GM18511 (cell line): ENCODE results near the gene CCDC18.
"Not testable (repeated sequence)": the region's sequence is repeated elsewhere in the genome, so short reads cannot be mapped to it uniquely, and the experiment has no call there.

Experiments
- ATAC-seq: cut with Tn5 transposase; IDR thresholded peaks from one replicate; pipeline ENCODE4 v1.9.1; 2021; ENCODE audit warnings: mild to moderate bottlenecking, moderate library complexity; ENCODE audit not compliant: unreplicated experiment

Gene CCDC18, protein sequence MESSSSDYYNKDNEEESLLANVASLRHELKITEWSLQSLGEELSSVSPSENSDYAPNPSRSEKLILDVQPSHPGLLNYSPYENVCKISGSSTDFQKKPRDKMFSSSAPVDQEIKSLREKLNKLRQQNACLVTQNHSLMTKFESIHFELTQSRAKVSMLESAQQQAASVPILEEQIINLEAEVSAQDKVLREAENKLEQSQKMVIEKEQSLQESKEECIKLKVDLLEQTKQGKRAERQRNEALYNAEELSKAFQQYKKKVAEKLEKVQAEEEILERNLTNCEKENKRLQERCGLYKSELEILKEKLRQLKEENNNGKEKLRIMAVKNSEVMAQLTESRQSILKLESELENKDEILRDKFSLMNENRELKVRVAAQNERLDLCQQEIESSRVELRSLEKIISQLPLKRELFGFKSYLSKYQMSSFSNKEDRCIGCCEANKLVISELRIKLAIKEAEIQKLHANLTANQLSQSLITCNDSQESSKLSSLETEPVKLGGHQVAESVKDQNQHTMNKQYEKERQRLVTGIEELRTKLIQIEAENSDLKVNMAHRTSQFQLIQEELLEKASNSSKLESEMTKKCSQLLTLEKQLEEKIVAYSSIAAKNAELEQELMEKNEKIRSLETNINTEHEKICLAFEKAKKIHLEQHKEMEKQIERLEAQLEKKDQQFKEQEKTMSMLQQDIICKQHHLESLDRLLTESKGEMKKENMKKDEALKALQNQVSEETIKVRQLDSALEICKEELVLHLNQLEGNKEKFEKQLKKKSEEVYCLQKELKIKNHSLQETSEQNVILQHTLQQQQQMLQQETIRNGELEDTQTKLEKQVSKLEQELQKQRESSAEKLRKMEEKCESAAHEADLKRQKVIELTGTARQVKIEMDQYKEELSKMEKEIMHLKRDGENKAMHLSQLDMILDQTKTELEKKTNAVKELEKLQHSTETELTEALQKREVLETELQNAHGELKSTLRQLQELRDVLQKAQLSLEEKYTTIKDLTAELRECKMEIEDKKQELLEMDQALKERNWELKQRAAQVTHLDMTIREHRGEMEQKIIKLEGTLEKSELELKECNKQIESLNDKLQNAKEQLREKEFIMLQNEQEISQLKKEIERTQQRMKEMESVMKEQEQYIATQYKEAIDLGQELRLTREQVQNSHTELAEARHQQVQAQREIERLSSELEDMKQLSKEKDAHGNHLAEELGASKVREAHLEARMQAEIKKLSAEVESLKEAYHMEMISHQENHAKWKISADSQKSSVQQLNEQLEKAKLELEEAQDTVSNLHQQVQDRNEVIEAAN (N-terminal part only)

DNA sequence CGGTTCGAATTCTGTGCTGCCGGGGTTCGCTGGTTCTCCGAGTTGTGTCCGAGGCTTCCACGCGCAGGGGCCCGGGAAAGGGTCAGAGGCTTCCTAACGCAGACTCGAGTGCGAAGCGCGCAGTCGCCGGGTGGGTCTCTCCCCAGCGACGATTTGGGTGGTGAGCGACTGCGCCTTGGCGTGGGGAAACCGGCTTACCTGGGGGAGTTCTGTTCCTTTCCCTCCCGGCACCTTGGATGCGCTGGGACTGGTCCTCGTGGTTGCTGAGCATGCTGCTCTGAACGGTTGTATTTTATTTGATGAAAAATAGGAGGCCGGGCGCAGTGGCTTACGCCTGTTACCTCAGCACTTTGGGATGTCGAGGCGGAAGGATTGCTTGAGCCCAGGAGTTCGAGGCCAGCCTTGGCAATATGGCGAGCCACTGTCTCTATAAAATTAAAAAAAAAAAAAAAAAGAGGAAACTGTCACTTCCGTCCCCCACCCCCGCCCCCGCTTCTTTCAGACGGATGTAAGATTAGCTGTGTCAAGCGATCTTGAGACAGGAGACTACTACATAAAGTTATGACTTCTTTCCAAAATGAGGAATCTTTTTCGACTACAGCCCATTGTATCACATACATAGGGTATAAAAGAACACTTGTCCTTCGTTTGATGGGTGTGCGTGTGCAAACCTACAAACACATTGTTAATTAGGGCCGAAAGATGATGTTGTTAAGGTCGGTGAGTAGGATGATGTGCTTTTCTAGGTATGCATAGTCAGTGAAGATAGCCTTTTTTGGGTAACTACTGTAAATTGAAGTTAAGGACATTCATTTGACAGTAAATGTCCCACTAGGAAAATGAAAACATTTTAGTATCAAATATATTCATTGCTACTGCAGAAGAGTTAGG lies at the start of gene CCDC18:
Gene CCDC18, plus strand, starts transcription at position 2 of the 891 bp plus-strand sequence. CDS start 2,638 bp downstream, outside the sequence.
- peak; percentile 34 for ATAC-seq

DNA sequence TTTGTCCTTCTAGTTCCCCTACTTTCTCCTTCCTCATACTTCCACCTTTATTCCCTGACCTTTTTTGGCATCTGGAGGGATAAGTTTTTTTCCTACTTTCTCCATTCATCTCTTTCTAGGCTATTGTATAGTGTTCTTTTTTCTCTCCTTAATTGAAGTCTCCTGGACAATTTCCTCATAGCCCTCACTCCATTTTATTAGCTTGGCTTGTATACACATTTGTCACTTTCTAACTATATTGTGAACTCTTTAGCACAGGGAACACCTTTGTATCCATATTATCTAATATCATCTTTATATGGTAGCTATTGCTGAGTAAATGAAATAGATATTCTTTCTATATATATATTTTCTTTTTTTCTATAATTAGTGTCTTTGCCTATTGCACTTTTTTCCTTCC lies 47.9 kb upstream of the CCDC18 start:
- ATAC-seq, result no peak

DNA sequence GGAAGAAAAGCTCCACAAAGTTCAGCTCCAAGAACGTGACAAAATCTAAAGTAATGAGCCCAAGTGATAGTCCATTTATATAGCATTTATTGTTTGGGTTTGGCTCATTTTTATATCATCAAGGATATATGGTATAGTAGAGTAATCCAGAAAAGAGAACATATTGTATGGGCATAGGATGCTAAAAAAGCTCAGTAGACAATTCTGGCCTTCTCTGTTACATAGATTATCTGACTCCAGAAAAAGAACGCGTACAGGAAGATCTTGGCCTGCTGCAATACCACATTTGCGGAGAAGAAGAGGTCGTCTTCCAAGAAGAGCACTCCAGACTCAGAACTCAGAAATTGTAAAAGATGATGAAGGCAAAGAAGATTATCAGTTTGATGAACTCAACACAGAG lies 44.1 kb upstream of the CCDC18 start:
- no peak for ATAC-seq

DNA sequence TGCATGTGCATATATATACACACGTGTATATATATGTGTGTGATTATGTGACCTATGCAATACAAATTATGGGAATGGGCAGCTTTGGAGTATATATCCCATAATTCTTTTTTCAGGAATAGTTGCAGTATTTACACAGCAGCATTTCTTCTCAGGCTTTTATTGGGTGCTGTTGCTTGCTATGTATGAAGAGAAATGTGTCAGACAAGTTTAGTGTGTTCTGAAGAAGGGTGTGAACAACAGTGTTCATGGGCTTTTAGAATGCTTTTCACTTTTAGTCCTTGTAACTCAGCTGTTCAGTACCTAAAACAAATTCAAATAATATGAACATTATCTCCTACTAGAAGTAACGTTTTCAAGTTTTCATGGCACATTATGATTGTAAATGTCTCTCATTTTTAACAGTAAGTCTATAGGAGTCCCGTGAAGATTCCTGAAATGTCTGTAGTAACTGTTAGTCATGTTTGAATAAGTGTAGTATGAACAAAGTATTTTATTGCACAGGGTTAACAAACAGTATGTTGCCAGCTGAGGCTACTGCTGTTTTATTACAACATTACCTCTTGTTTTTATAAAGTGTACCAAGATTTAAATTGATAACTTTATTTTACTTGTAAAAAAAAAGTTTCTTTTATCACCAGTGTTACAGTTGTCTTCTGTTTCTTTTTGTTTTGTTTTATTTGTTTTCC lies 42.8 kb upstream of the CCDC18 start:
- ATAC-seq, result no peak

DNA sequence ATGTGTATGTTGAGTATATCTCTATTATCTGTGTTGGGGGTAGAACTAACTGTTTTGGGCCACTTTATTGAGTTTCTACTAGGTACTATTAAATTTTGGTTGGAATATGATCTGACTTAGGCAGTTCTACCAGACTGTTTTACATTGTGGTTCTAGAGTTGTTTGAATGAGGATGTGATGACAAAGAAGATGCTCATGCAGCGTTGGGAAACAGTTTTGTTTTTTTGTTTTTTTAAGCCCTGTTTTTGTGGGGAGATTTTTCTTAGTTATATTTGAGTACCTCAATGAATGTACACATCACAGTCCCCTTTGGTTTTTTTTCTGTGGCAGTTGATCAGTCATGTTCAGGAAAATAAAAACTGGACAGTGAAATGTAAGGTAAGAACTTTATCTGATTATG lies 40.4 kb upstream of the CCDC18 start:
- ATAC-seq, result no peak

DNA sequence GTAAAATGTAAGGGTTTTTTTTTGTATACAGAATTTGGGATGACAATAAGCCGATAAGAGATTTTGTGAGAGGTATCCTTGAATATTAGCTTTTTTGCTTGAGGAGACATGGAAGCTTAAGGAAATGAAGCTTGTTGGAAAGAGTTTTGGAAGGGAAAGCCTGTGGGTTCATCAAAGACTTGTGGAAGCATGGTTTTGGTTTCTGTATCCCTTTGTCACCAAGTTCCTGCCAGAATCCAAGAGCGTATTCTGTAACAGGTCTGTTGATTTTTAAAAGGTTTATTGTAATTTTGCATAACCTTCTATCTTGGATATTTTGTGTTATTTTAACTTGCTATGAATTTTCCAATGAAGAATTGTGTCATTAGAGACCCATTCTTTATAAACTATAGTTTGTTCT lies 38.4 kb upstream of the CCDC18 start:
- ATAC-seq, result no peak

DNA sequence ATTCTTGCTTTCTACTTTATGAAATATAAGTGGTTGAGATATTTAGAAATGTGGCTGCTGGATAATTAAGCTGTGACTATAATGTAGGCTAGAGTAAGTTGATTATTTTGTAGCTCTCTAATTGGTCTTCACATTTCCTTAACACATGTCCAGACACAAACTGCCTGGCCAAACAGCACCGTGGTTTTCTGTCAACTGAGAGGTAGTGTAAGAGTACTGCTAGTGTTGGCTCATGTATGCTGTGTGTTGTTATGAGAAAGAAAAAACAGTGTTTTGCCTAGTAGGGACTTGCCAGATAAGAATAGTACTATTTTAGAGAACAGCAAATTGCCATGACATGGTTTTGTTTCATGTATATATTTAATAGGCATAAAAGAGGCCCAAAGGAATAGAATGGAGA lies 37.4 kb upstream of the CCDC18 start:
- ATAC-seq, result no peak

DNA sequence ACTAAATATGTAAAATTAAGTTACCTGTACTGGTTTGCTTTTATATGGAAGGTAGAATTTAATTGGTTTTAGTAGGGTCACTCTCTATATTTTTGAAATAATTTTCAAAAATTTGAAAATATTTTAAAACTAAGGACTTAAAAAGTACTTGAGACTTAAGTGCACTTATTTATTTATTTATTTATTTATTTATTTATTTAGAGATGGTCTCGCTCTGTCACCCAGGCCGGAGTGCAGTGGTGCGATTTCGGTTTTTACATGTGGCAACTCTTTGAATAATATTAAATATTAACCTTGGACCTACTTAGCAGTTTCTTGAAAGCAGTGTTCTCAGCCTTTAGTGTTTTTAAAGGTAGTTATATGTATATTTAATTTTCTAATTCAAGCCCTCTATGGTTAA lies 36.8 kb upstream of the CCDC18 start:
- ATAC-seq, result no peak

DNA sequence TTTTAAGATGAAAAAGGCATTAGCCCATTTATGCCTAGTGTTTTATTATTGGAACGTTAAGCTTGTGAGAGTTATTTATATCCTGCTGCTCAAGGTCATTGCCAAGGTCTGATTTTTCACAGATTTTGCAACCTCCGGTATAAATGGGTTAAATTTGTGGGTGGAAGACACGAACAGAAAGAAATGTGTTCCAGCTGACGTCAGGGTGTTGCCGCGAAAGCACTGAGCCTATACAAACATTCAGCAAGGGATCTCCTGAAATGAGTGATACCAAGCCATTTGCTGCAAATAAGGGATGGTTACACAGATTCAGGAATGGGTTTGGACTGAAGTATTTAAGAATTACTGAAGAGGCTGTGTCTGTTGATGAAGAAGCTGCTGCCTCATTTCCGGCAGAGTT lies 32.5 kb upstream of the CCDC18 start:
- ATAC-seq, result no peak

DNA sequence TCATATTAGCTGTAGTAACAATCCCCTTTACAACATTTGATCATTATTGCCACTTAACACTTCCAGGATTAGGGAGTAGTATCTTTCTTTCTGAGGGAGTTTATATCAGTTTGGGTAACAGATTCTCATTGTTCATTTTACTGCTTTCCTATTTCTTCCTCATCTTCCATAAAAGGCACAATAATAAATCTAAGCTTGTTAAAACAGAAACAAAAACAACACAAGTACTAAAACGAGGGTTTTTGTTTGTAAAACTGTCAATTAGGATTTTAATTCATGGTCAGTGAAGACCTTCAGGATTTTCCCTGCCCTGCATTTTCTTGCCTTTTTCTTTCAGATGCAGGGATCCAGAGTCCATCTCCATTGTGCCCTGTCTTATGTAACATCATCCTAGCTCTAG lies 29.8 kb upstream of the CCDC18 start:
- no peak for ATAC-seq

DNA sequence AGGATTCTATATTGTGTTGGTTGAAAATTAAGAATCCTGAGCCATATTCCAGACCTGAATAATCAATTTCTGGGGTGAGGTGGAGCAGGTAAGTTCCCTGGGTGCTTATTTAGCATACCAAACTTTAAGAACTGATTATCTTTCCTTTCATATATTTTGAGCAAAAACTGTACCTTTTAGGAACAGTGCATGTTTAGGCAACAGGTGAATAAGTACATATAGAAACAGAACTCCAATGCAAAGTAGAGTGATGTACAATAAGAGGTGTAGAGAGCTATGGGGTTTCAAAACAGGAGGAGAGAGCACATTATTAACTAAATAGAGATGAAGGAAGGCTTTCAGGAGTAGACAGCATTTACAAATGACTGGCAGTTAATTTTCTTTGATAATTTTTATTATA lies 29.1 kb upstream of the CCDC18 start:
- ATAC-seq, result no peak

DNA sequence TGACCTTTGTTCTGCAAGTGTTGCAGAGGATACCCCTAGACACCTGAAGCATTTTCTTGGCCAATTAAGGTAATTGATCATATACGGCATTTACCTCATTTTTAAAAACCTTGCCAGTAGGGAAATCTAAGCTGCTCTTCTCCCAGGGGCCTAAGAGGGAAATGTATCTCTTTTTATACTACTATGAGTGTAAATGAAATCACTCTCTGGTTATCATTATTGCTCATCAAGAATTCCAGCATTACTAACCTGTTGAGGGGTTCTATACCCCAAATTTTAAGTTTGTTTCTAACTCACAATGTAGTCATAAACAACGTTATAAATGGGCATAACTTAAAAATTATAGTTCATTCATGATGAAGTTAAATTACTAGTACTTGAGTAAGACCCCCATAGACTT lies 27.7 kb upstream of the CCDC18 start:
- no peak for ATAC-seq

DNA sequence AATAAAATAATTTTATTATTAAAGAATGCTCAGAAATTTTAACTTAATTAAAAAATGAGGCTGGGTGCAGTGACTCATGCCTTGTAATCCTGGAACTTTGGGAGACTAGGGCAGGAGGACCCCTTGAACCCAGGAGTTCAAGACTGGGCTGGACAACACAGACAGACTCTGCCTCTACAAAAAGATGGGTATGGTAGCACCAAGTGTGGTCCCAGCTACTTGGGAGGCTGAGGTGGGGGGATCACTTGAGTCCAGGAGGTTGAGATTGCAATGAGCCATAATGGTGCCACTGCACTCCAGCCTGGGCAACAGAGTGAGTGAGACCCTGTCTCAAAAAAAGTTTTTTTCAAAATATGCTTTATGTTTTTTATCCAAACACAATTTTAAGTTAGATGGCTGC lies 25.6 kb upstream of the CCDC18 start:
- no peak for ATAC-seq

DNA sequence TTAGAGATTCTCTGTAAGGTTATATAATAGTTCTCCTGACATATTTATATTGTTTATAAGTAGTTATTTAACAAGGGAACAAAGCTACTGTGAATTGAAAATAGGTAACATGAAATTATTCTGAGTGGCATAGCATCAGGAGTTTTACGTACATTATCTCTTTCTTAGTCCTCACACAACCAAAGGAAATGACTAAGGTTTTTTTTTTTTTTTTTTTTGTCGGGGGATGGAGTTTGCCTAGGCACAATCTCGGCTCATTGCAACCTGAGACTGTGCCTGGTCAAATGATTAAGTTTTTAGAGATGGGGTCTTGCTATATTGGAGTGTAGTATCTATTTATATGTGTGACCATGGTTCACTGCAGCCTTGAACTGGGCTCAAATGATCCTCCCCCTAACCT lies 25.2 kb upstream of the CCDC18 start:
- ATAC-seq, result no peak

DNA sequence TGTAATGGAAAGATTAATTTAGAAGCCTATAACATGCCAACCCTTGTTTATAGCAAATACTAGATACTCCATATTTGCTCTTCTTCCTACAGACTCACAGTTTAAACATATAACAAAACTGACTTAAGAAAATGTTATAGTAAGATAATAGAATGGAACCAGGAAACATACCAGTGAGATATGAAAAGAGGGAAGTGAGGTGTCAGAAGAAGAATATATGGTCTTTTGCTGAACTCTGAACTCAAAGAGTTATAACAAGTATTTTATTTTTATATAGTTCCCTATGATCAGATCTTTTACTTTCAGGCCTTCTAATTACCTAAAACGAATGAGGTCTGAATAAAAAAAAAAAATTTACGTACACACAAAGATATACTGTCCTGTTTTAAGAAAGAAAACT lies 21.2 kb upstream of the CCDC18 start:
- no peak for ATAC-seq

DNA sequence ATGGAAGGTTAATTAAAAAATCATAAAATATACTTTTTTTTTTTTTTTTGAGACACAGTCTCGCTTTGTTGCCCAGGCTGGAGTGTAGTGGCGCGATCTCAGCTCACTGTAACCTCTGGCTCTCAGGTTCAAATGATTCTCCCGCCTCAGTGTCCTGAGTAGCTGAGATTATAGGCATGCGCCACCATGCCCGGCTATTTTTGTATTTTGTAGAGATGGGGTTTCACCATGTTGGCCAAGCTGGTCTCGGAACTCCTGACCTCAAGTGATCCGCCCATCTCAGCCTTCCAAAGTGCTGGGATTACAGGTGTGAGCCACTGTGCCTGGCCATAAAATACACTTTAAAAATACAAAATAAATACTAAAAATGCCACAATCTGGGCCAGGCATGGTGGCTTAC lies 17.2 kb upstream of the CCDC18 start:
- not testable (repeated sequence) for ATAC-seq

DNA sequence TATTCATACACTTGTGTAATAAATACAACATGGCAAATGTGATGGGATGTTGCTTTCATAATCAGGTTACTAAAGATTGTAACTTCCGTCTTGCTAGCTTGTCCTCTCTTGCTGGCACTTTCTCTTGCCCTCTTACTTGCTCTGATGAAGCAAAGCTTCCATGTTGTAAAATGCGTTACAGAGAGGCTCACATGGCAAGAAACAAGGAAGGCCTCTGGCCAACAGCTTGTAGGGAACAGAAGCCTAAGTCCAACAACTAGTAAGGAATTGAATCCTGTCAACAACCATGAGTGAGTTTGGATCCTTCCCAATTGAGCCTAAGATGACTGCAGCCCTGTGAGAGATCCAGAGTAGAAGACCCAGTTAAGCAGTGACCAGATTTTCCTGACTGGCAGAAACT lies 15.7 kb upstream of the CCDC18 start:
- ATAC-seq, result no peak

DNA sequence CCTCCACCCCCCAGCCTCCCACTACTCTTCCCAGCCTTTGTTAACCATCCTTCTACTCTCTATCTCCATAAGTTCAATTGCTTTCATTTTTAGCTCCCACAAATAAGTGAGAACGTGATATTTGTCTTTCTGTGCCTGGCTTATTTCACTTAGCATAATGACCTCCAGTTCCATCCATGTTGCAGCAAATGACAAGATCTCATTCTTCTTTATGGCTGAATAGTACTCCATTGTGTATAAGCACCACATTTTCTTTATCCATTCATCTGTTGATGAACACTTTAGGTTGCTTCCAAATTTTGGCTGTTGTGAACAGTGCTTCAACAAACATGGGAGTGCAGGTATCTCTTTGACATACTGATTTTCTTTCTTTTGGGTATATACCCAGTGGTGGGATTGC lies 14.6 kb upstream of the CCDC18 start:
- ATAC-seq, result not testable (repeated sequence)

DNA sequence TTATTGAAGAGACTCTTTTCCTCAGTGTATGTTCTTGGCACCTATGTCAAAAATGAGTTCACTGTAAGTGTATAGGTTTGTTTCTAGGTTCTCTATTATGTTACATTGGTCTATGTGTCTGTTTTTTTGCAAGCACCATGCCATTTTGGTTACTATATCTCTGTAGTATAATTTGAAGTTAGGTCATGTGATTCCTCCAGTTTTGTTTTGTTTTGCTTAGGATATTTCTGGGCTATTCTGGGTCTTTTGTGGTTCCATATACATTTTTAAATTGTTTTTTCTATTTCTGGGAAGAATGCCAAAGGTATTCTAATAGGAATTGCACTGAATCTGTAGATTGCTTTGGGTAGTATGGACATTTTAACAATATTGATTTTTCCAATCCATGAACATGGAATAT lies 13.5 kb upstream of the CCDC18 start:
- no peak for ATAC-seq
